HG03442 (cell line): ENCODE results near the gene TMC6.
"Not testable (repeated sequence)": the region's sequence is repeated elsewhere in the genome, so short reads cannot be mapped to it uniquely, and the experiment has no call there.

Experiments
- ATAC-seq: cut with Tn5 transposase; IDR thresholded peaks from one replicate; pipeline ENCODE4 v1.9.1; 2021; ENCODE audit warnings: mild to moderate bottlenecking, moderate library complexity; ENCODE audit not compliant: unreplicated experiment

The TMC6 gene

GRCh38 chr17:78159575-78160158 lies 31.1 kb upstream of the TMC6 start:
- ATAC-seq: no peak

GRCh38 chr17:78154903-78155811 lies 26.6 kb upstream of the TMC6 start:
- no peak for ATAC-seq

- ATAC-seq: no peak
Observed at GRCh38 chr17:78151514-78152008, 23.0 kb upstream of the TMC6 start.

GRCh38 chr17:78148286-78149016 lies 19.9 kb upstream of the TMC6 start:
- no peak for ATAC-seq

- ATAC-seq: no peak
Observed at GRCh38 chr17:78147315-78147998, 18.9 kb upstream of the TMC6 start.

GRCh38 chr17:78146881-78147280 lies 18.3 kb upstream of the TMC6 start:
- no peak for ATAC-seq

- ATAC-seq: no peak
Observed at GRCh38 chr17:78146471-78146869, 17.9 kb upstream of the TMC6 start.

GRCh38 chr17:78144736-78145641 lies 16.4 kb upstream of the TMC6 start:
- ATAC-seq: no peak

GRCh38 chr17:78144147-78144719 lies 15.7 kb upstream of the TMC6 start:
- ATAC-seq: no peak

GRCh38 chr17:78143214-78144146 lies 14.9 kb upstream of the TMC6 start:
- ATAC-seq: no peak

GRCh38 chr17:78142119-78142861 lies 13.7 kb upstream of the TMC6 start:
- no peak for ATAC-seq

GRCh38 chr17:78141437-78142118 lies 13.0 kb upstream of the TMC6 start:
- ATAC-seq: no peak

GRCh38 chr17:78140169-78141051 lies 11.9 kb upstream of the TMC6 start:
- peak; percentile 73 for ATAC-seq

- not testable (repeated sequence) for ATAC-seq
Observed at GRCh38 chr17:78139861-78140168, 11.3 kb upstream of the TMC6 start.

GRCh38 chr17:78138204-78139060 lies 9.9 kb upstream of the TMC6 start:
- ATAC-seq: no peak
